HepG2 (cell line): ENCODE data around the gene MORF4L1. TPM values are rescaled to one million over a fixed set of nuclear protein-coding genes. Genes with fewer than 3 reads are reported as not detected.

ENCODE experiments used
- ATAC-seq: fragments of 200-7000 bp; cut with Tn5 transposase; 3 replicates; pipeline ENCODE4 v1.9.1; 2020; ENCODE audit warnings: mild to moderate bottlenecking, moderate library complexity
- BruUV-seq: library from RNA; stranded (reverse); fragments of 400-500 nt; replicated peaks from 2 replicates; lab custom pipeline; 2021; lab: Mats Ljungman, UMichigan
- CTCF ChIA-PET: fragments of 300-600 bp; formaldehyde crosslinking; extraction: SDS; loops from one replicate; lab custom pipeline; 2021; ENCODE audit warnings: low total read pairs, inconsistent platforms, low intra/inter-chr PET ratio; lab: Yijun Ruan, JAX
- POLR2A ChIA-PET: fragments of 350-600 bp; sonication (Branson Sonifier 250); formaldehyde crosslinking; loops from one replicate; lab custom pipeline; 2020; ENCODE audit warnings: antibody characterized with exemption, inconsistent platforms; lab: Yijun Ruan, JAX
- DNase-seq: peaks from one replicate; pipeline ENCODE4 v3.0.0-alpha.2; 2015; ENCODE audit warnings: low spot score
- FAIRE-seq: peaks from 3 replicates; lab custom pipeline; 2011; peaks lifted over from hg19 to GRCh38; lab: Jason Lieb, UNC
- H2AFZ ChIP-seq: one replicate; pipeline ENCODE4 v1.6.1; 2011; ENCODE audit warnings: low read length, inconsistent platforms
- H3K27ac ChIP-seq: fragments of 300-600 bp; 3 replicates; pipeline ENCODE4 v1.8.0; 2011; ENCODE audit warnings: mixed run types, mild to moderate bottlenecking, mixed read lengths, low read length, inconsistent platforms; ENCODE audit not compliant: insufficient read depth; ENCODE audit errors: extremely low read length
- H3K27me3 ChIP-seq, 2 experiments: fragments of 200-600 bp in 1 of 2; 2 replicates in 1 of 2; 3 replicates in 1 of 2; pipeline versions ENCODE4 v1.6.0 to v1.8.0; 2011; ENCODE audit warnings: low read length in 2 of 2, mild to moderate bottlenecking in 2 of 2, moderate library complexity in 2 of 2, inconsistent platforms in 1 of 2; ENCODE audit not compliant: insufficient read depth in 2 of 2, control insufficient read depth in 1 of 2
- H3K36me3 ChIP-seq, 2 experiments: fragments of 200-600 bp in 1 of 2; replicated peaks in 1 of 2; 2 replicates in 1 of 2; 3 replicates in 1 of 2; pipeline versions ENCODE4 v1.5.1 to v1.8.0; 2011; ENCODE audit warnings: low read length in 2 of 2, inconsistent platforms in 1 of 2; ENCODE audit not compliant: insufficient read depth in 2 of 2, control insufficient read depth in 1 of 2
- H3K4me1 ChIP-seq: 2 replicates; pipeline ENCODE4 v1.5.1; 2012; ENCODE audit warnings: low read length, inconsistent platforms; ENCODE audit not compliant: insufficient read depth
- H3K4me2 ChIP-seq: 2 replicates; pipeline ENCODE4 v1.6.0; 2011; ENCODE audit warnings: low read depth, low read length, inconsistent platforms
- H3K4me3 ChIP-seq, 3 experiments: fragments of 200-600 bp in 1 of 3; sonication (generic), shearing (Covaris generic) in 1 of 3; replicated peaks in 1 of 3; 2 replicates each; pipeline ENCODE4 v1.5.1; 2011 to 2016; ENCODE audit warnings: low read length in 3 of 3, inconsistent platforms in 2 of 3, low read depth in 2 of 3, mild to moderate bottlenecking in 2 of 3, control low read depth in 1 of 3, mixed read lengths in 1 of 3; ENCODE audit not compliant: insufficient read depth in 1 of 3
- H3K79me2 ChIP-seq: one replicate; pipeline ENCODE4 v1.6.1; 2011; ENCODE audit warnings: low read length, inconsistent platforms; ENCODE audit not compliant: insufficient read depth
- H3K9ac ChIP-seq: 2 replicates; pipeline ENCODE4 v1.6.0; 2011; ENCODE audit warnings: mild to moderate bottlenecking, low read depth, low read length, inconsistent platforms; ENCODE audit not compliant: insufficient read depth
- H3K9me3 ChIP-seq: 2 replicates; pipeline ENCODE4 v1.5.1; 2012; ENCODE audit warnings: mild to moderate bottlenecking, low read length
- H4K20me1 ChIP-seq: 2 replicates; pipeline ENCODE4 v1.6.0; 2011; ENCODE audit warnings: inconsistent platforms, mild to moderate bottlenecking, low read length, moderate library complexity; ENCODE audit not compliant: insufficient read depth
- AKNA ChIP-seq: sonication (generic); formaldehyde crosslinking; IDR thresholded peaks from 2 replicates; pipeline ENCODE4 v1.4.0; 2020; ENCODE audit warnings: missing genetic modification reagents, borderline replicate concordance
- HDAC2 ChIP-seq: sonication (generic); formaldehyde crosslinking; IDR thresholded peaks from 2 replicates; pipeline ENCODE4 v1.4.0; 2020; ENCODE audit warnings: missing genetic modification reagents
- MIER2 ChIP-seq: IDR thresholded peaks from 2 replicates; pipeline ENCODE4 v1.6.1; 2016; ENCODE audit warnings: missing biosample characterization, missing genetic modification reagents
- MIER3 ChIP-seq: IDR thresholded peaks from 2 replicates; pipeline ENCODE4 v1.6.1; 2016; ENCODE audit warnings: missing compliant biosample characterization, borderline replicate concordance
- NR2F2 ChIP-seq: IDR thresholded peaks from 2 replicates; pipeline ENCODE4 v1.6.1; 2012; ENCODE audit warnings: low read depth, inconsistent platforms, borderline replicate concordance
- PBX2 ChIP-seq: IDR thresholded peaks from 2 replicates; pipeline ENCODE4 v1.6.1; 2016; ENCODE audit warnings: control low read depth
- RNF2 ChIP-seq: fragments of 450-650 bp; conservative IDR thresholded peaks from 2 replicates; pipeline ENCODE4 v1.6.1; 2016; ENCODE audit warnings: low read depth
- TFDP2 ChIP-seq: sonication (generic); formaldehyde crosslinking; IDR thresholded peaks from 2 replicates; pipeline ENCODE4 v1.4.0; 2020; ENCODE audit warnings: missing genetic modification reagents
- ZFP36 ChIP-seq: fragments of 150-350 bp; IDR thresholded peaks from 2 replicates; pipeline ENCODE4 v1.6.1; 2018; ENCODE audit warnings: borderline replicate concordance, low read length, low read depth; ENCODE audit not compliant: partially characterized antibody
- ZNF644 ChIP-seq: IDR thresholded peaks from 2 replicates; pipeline ENCODE4 v1.6.1; 2016; ENCODE audit warnings: low read depth
- ZNF772 ChIP-seq: sonication (generic); formaldehyde crosslinking; IDR thresholded peaks from 2 replicates; pipeline ENCODE4 v1.5.0; 2020; ENCODE audit warnings: mild to moderate bottlenecking, missing genetic modification reagents
- ZNF816 ChIP-seq: sonication (generic); formaldehyde crosslinking; IDR thresholded peaks from 2 replicates; pipeline ENCODE4 v1.8.0; 2022; ENCODE audit warnings: missing genetic modification reagents, mild to moderate bottlenecking, borderline replicate concordance
- ZSCAN20 ChIP-seq: sonication (generic); formaldehyde crosslinking; IDR thresholded peaks from 2 replicates; pipeline ENCODE4 v1.4.0; 2020; ENCODE audit warnings: missing genetic modification reagents, mild to moderate bottlenecking, borderline replicate concordance
- whole genome bisulfite sequencing: methylation state at CpG from one replicate; pipeline ENCODE4 v1.1.6; 2017; ENCODE audit warnings: low lambda C conversion rate; 5-methylcytosine and 5-hydroxymethylcytosine counted together
- in situ Hi-C: cut with HindIII; loops from 2 replicates; pipeline ENCODE4 v1.10.0; 2017; ENCODE audit warnings: low pct_unique_long_range_greater_than_20kb; ENCODE audit not compliant: extremely low pct_ligation_motif_present
- intact Hi-C: fragments of 100-400 bp; cut with micrococcal nuclease; formaldehyde crosslinking; loops from one replicate; pipeline ENCODE4 v1.10.0; 2022; ENCODE audit not compliant: unreplicated experiment
- polyA plus RNA-seq, 8 experiments: library from polyadenylated mRNA; depleted of rRNA in 3 of 8; stranded (reverse) in 7 of 8; unstranded in 1 of 8; fragments of >200 nt; fragmentation: Illumina TruSeq in 4 of 8; extraction: Trizol in 4 of 8; gene quantifications; 2 replicates each; pipeline versions ENCODE4 v1.2.1 to v1.2.3, GENCODE V29; 2011 to 2016; ENCODE audit warnings: low read depth in 4 of 8, missing spikeins in 1 of 8, mixed read lengths in 1 of 8; ENCODE audit not compliant: insufficient read depth in 1 of 8
- total RNA-seq, 5 experiments: library from RNA; depleted of rRNA; stranded (reverse); fragments of >200 nt; fragmentation: Illumina TruSeq; extraction: Trizol; gene quantifications; 2 replicates each; pipeline ENCODE4 v1.2.3, GENCODE V29; 2016; ENCODE audit warnings: low read depth in 1 of 5

The MORF4L1 gene
- total and polyA plus RNA-seq, 2 of the 13 experiments (the other 11 are each of a cell fraction or from before 2014, with no cell fraction given) = 218 to 219 TPM

GRCh38 chr15:78912316-78912715 is 39.6 kb downstream of the MORF4L1 start:
- no TSS peak for BruUV-seq
- Histone ChIP-seq H3K9ac (no peak overlapping the region), H2AFZ (no peak overlapping the region), H3K79me2 (no peaks in the 10 kb centered on the region), H3K4me1 (peaks cover 57% of the 10 kb centered on the region), H3K27me3 (no peaks in the 10 kb centered on the region), H3K4me3 (no peak overlapping the region), H4K20me1 (peaks cover 4% of the 10 kb centered on the region; the same call in 1 of the 2 replicates), H3K27ac (no peak overlapping the region), H3K4me2 (no peak overlapping the region), H3K36me3 (peaks cover 10 to 40% of the 10 kb centered on the region in 2 experiments; a peak in 4 of 5 replicates), H3K9me3 (no peaks in the 10 kb centered on the region)
- TF ChIP-seq HDAC2 (no peak), TFDP2 (no peak), ZSCAN20 (no peak), AKNA (CRISPR knock-in tag) (no peak), NR2F2 (no peak), ZFP36 (no peak), ZNF772 (CRISPR knock-in tag) (no peak), MIER2 (CRISPR knock-in tag) (no peak), PBX2 (CRISPR knock-in tag) (no peak), MIER3 (no peak), ZNF816 (CRISPR knock-in tag) (no peak), RNF2 (no peak), ZNF644 (CRISPR knock-in tag) (no peak)
- intact Hi-C loops (no loop called here), in situ Hi-C loops (no loop called here)
- CTCF ChIA-PET = no interaction called here
- no peak for FAIRE-seq
- no peak for ATAC-seq
- WGBS = 90% methylated on average over 2 of the region's 2 CpGs
- DNase-seq = no peak
- POLR2A ChIA-PET = interaction anchor here (1.0 kb wide), 1 partner anchor 67 kb away, joined by 4 read pairs; no protein-coding TSS in a partner anchor
